ENCODE measurements around the gene TRAF3IP1. TPM values are rescaled to one million over a fixed set of nuclear protein-coding genes. Genes with fewer than 3 reads are reported as not detected.

The TRAF3IP1 gene
- total and polyA plus RNA-seq, 2 of the 13 experiments (the other 11 are each of a cell fraction or from before 2014, with no cell fraction given): 4.1 to 12.9 TPM

GRCh38 chr2:238294393-238295143 lies 25.8 kb upstream of the TRAF3IP1 start (continued):
- TF ChIP-seq MNT (IDR thresholded peaks at IDR 0.05) (peak; percentile 82), ZNF782 (CRISPR knock-in tag; IDR thresholded peaks at IDR 0.05; ENCODE audit: borderline replicate concordance) (no peak), STAG1 (CRISPR knock-in tag; IDR thresholded peaks at IDR 0.05) (no peak), MXD3 (CRISPR knock-in tag; IDR thresholded peaks at IDR 0.05) (no peak), CBX5 (CRISPR knock-in tag; IDR thresholded peaks at IDR 0.05; ENCODE audit: borderline replicate concordance) (peak; percentile 42), ZNF441 (CRISPR knock-in tag; IDR thresholded peaks at IDR 0.05; ENCODE audit: borderline replicate concordance) (no peak), PTBP1 (IDR thresholded peaks at IDR 0.05; ENCODE audit: low read depth, low read length, poor library complexity, severe bottlenecking) (no peak), BHLHE40 (IDR thresholded peaks at IDR 0.05; ENCODE audit: low read length) (peak; percentile 93), TBL1XR1 (IDR thresholded peaks at IDR 0.05; ENCODE audit: borderline replicate concordance, low read length, partially characterized antibody) (no peak), NFIB (CRISPR knock-in tag; IDR thresholded peaks at IDR 0.05; ENCODE audit: borderline replicate concordance) (0 out of 2 replicates have a peak, but pooled peaks have one; percentile 6), SUZ12 (IDR thresholded peaks at IDR 0.05; ENCODE audit: low read depth, low read length) (no peak), THAP9 (CRISPR knock-in tag; IDR thresholded peaks at IDR 0.05; ENCODE audit: borderline replicate concordance) (peak; percentile 22; the same call in 1 of the 2 replicates), ZFX (CRISPR knock-in tag; IDR thresholded peaks at IDR 0.05; ENCODE audit: low read depth) (peak; percentile 89), KMT2A (CRISPR knock-in tag; IDR thresholded peaks at IDR 0.05) (peak; percentile 28; the same call in 1 of the 2 replicates), ZNF792 (CRISPR knock-in tag; IDR thresholded peaks at IDR 0.05) (0 out of 2 replicates have a peak, but pooled peaks have one; percentile 65), HNF4G (IDR thresholded peaks at IDR 0.05; ENCODE audit: borderline replicate concordance, low read depth, low read length) (peak; percentile 94), HNF4G (CRISPR knock-in tag; IDR thresholded peaks at IDR 0.05; ENCODE audit: borderline replicate concordance, low read depth) (peak; percentile 91), ZFP90 (CRISPR knock-in tag; IDR thresholded peaks at IDR 0.05; ENCODE audit: borderline replicate concordance) (0 out of 2 replicates have a peak, but pooled peaks have one; percentile 16), ZNF572 (CRISPR knock-in tag; IDR thresholded peaks at IDR 0.05) (peak; percentile 37; the same call in 1 of the 2 replicates), GATAD2A (CRISPR knock-in tag; IDR thresholded peaks at IDR 0.05) (peak; percentile 74), ZNF770 (CRISPR knock-in tag; IDR thresholded peaks at IDR 0.05) (no peak), MXD4 (CRISPR knock-in tag; IDR thresholded peaks at IDR 0.05) (peak; percentile 60; the same call in 1 of the 2 replicates), CENPBD1 (CRISPR knock-in tag; IDR thresholded peaks at IDR 0.05; ENCODE audit: borderline replicate concordance, low read depth) (no peak)
